NOMO-1 treated with dmso at 0.1 percent for 144 hours (cell line): ENCODE measurements around the gene OR6B2.

Experiments
- DNase-seq: peaks from one replicate; lab custom pipeline; 2025; ENCODE audit not compliant: unreplicated experiment; lab: John Stamatoyannopoulos, UW

OR6B2 gene

GRCh38 chr2:239983004-239983778 is 47.0 kb downstream of the OR6B2 start:
- no peak for DNase-seq
